NCI-H748 (cell line): ENCODE results near the gene RAPGEF4.
A peak's percentile ranks its signal among the peaks of the same experiment; 100 is the strongest.
"Not testable (repeated sequence)": the region's sequence is repeated elsewhere in the genome, so short reads cannot be mapped to it uniquely, and the experiment has no call there.

Experiments used
- DNase-seq: peaks from one replicate; lab custom pipeline; 2025; ENCODE audit not compliant: unreplicated experiment; lab: John Stamatoyannopoulos, UW

RAPGEF4 gene

DNA sequence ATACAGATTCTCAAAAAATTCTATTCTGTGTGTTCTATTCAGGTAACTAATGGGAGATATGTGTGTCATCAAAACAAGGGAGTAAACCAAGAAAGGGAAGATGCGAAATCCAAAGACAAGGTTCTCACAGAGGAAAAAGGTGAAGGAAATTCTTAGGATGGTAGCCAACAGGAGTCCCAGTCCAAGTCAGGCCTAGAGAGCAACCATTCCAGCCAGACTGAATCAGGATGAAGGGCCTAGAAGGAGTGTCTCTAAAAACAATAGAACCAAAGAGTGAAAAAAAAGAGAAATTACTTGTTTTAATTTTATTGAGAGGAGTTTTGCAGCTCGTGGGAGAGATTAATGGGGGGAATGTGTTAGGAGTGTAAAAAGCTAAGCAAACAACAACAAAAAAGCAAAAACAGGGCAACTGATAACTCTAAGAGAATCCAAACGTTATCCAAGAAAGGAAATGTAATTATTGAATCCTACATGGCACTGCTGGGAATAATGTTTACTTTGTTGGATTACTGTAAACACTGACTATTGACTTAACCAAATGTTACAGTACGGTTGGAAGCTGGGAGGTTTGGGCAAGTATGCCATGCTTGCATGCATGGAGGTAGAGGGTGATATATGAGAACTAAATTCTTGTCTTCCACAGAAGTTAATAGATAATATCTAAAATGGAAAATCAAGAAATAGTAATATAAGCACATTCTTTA lies 352.3 kb downstream of the RAPGEF4 start:
- peak; percentile 18 for DNase-seq

GRCh38 chr2:173090276-173090877 lies 354.7 kb downstream of the RAPGEF4 start:
- DNase-seq: no peak

DNA sequence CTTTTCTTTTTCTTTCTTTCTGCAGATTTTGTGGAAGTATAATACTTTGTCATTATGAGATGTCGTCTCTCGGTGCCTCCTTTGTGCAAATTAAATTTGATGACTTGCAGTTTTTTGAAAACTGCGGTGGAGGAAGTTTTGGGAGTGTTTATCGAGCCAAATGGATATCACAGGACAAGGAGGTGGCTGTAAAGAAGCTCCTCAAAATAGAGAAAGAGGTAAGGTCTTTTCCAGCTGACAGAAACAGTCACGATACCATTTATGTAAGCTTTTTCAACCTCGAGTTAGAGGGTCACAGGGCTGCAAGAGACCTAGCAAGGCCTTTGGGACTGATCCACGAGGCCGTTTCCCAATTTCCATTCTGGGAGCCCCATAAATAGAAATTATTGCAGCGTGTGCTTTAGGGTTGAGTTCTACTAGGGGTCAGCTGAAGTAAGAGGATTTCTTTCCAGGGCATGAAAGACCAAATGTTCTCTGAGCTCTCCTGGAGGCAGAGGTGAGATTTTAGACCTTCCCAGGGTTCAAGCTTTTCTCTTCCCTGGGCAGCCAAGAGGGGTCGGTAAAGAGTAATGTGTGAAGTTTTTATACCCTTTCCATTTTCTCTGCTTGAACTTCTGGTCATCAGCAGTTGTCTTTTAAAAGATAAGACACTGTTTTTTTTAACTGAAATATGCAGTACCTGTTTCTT lies 355.5 kb downstream of the RAPGEF4 start:
- no peak for DNase-seq

GRCh38 chr2:173091910-173092309 lies 356.3 kb downstream of the RAPGEF4 start:
- no peak for DNase-seq

GRCh38 chr2:173092844-173093402 lies 357.3 kb downstream of the RAPGEF4 start:
- DNase-seq: no peak

DNA sequence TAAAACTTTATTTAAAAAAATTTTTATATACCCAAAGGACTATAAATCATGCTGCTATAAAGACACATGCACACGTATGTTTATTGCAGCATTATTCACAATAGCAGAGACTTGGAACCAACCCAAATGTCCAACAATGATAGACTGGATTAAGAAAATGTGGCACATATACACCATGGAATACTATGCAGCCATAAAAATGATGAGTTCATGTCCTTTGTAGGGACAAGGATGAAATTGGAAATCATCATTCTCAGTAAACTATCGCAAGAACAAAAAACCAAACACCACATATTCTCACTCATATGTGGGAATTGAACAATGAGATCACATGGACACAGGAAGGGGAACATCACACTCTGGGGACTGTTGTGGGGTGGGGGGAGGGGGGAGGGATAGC lies 358.0 kb downstream of the RAPGEF4 start:
- DNase-seq: not testable (repeated sequence)

DNA sequence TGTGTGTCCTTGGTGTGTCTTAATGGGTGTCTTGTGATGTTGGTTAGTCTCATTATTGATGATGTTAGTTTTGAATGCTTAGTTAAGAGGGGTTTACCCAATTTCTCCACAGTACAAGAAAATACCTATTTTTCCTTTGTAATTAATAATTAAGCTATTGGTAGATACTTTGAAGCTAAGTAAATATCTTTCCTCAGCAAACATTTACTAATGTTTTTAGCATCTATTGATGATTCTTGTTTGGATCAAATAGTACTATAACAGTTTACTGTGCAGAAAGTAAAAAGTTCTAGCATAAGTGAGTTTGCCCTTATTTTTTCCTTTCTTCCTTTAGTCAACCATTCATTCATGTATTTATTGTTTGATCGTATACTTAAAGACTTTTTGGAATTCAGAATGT lies 359.1 kb downstream of the RAPGEF4 start:
- no peak for DNase-seq

GRCh38 chr2:173095356-173095755 lies 359.7 kb downstream of the RAPGEF4 start:
- no peak for DNase-seq

GRCh38 chr2:173099271-173099670 lies 363.6 kb downstream of the RAPGEF4 start:
- no peak for DNase-seq

DNA sequence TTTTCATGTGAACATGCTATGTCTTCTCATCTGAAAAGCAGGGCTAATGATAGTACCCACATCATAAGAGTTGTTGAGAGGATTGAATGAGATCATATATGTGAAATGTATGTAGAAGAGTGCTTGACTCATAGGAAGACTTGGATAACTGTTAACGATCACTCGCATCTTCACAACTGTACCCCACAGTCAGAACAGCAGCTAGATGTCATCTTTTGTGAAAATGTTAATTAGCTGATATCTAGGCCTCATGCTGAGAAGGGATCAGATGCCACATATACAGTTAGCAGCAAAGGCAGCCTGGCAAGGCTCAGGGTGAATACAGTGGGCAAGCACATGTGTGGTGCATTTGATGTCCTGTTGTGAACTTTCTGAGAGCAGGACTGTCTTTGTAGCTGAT lies 364.2 kb downstream of the RAPGEF4 start:
- DNase-seq: no peak

DNA sequence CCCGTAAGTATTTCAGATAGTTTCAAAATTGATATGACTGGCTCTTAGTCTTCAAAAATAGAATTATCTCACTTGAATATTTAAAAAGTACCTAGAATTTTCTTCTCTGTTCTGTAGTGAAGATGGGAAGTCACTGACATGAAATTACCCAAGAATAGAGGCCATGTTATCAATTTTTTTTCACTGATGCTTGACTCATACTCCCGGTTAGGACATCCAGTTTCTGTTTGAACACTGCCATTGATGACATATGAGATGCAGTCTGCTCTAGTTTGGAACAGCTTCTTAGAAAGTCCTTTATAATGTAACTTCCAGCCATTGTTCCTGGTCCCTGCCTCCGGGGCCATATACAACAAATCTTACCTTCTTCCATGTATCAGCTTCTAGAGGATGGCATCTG lies 366.0 kb downstream of the RAPGEF4 start:
- no peak for DNase-seq
